Fibroblast of pulmonary artery (primary cell): Measurements from ENCODE around the gene GMFB.

Experiments used
- DNase-seq: peaks from one replicate; pipeline ENCODE4 v3.0.0-alpha.2; 2010; ENCODE audit warnings: low read depth
- H3K4me3 ChIP-seq: replicated peaks from 2 replicates; pipeline ENCODE4 v1.5.1; 2011; ENCODE audit warnings: low read depth, mild to moderate bottlenecking, control low read depth, low read length, moderate library complexity
- TF ChIP-seq, protein P1 (sequence below): IDR thresholded peaks from 2 replicates; pipeline ENCODE4 v1.5.1; 2011; ENCODE audit warnings: mild to moderate bottlenecking, control low read depth, low read length, inconsistent platforms; ENCODE audit errors: missing control alignments

The GMFB gene

DNA sequence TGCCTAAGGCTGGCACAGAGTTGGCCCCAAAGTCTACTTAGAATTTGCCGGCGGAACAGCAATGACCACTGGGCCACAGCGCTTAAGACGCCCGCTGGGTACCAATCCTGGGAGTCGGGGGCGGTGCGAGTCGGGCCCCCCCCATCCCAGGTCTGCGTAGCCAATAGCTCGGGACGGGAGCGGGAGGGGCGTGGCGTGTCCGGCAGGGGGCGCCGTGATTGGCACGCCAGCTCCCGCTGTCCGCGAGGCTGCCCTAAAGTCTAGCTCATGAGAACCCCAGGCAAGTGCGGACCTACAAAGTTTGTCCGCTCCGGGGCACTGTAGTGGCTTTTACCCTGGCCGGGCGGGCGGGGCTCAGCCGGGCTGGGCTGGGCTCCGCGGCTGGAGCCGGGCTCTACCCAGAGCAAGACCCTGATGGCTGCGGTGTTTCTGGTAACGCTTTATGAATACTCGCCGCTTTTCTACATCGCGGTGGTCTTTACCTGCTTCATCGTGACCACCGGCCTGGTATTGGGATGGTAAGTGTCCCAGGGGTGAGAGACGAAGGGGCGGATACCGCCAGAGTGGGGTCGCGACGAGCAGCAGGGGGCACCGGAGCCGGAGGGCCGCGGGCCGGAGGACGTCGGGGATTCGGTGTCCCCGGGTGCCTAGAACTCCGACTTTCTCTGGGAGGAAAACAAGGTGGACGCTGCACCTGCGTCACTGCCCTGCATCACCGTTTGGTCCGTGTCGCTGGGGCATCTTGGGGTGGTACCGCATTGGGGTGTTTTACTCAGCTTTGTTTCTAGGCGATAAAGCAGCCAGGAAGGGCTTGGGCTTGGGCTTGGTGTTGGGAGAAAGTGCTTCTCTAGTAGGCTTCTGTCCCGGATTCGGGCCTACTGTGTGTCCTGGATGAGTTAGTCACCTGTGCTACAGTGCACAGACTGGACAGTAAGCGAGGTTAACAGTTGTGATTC is 21.0 kb upstream of the GMFB start, which contains the start of gene CGRRF1:
CGRRF1 (plus strand) TSS at position 361 of the 956 bp plus-strand sequence; CDS start at position 415, 54 bp downstream.
- peak within 1 kb of the TSS; percentile 95 for H3K4me3 ChIP-seq
- TF ChIP-seq, protein P1, sequence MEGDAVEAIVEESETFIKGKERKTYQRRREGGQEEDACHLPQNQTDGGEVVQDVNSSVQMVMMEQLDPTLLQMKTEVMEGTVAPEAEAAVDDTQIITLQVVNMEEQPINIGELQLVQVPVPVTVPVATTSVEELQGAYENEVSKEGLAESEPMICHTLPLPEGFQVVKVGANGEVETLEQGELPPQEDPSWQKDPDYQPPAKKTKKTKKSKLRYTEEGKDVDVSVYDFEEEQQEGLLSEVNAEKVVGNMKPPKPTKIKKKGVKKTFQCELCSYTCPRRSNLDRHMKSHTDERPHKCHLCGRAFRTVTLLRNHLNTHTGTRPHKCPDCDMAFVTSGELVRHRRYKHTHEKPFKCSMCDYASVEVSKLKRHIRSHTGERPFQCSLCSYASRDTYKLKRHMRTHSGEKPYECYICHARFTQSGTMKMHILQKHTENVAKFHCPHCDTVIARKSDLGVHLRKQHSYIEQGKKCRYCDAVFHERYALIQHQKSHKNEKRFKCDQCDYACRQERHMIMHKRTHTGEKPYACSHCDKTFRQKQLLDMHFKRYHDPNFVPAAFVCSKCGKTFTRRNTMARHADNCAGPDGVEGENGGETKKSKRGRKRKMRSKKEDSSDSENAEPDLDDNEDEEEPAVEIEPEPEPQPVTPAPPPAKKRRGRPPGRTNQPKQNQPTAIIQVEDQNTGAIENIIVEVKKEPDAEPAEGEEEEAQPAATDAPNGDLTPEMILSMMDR: no peak
- peak; percentile 99 for DNase-seq

DNA sequence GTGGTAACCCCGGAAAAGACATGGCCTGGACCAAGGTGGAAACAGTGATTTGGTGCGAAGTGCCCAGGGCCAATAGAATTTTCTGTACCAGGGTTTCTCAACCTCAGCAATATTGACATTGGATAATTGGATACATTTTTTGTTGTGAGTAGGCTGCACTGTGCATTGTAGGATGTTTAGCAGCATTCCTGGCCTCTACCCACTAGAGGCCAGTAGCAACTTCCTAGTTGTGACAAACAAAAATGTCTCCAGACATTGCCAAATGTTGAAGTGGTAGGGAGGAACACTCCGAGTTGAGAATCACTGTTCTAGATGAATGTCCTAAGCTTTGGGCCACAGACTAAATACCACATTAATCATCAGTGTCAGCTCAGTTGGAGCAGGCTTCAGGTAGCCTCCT is 14.7 kb upstream of the GMFB start:
- TF ChIP-seq, protein P1: peak; percentile 63
- DNase-seq: peak; percentile 69
- H3K4me3 ChIP-seq: no peak overlapping the region

DNA sequence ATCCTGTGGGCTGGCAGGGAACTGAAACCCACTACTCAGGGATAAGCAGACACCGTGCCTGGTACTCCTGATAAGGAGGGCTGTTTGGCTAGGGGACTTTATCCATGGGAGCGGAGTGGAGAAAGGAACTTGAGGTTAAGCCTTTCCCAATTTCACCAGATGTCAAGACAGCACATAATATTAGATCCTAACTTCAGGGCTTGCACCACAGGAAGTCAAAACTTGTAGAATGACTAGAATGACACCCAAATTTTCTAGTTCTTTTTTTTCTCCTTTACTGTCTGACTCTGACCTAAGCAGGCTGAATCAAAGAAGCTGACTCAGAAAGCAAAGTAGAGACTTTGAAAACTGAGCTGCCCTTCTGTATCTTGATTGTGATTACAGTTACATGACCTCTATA is 13.8 kb upstream of the GMFB start:
- H3K4me3 ChIP-seq: no peak overlapping the region

DNA sequence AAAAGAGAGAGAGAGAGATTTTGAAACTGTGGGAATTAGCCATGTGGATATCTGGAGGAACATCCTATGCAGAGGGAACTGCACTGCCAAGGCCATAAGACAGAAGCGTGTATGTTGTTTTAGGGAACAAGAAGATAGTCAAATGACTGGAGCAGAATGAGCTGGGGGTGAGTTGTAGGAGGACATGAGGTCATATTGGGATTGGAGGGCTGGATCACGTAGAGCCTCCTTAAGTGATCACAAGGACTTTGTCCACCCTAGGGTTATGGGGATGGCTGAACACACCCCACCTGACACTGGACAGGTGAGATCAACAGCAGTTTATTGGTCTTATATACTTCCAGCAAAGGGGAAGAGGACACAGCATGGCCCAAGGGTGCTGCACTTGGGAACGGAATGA is 12.7 kb upstream of the GMFB start:
- DNase-seq: no peak
- TF ChIP-seq, protein P1: no peak
- H3K4me3 ChIP-seq: no peak overlapping the region

More for the DNA sequence above, 13.8 kb upstream of the GMFB start:
- DNase-seq: no peak
- TF ChIP-seq, protein P1: no peak

DNA sequence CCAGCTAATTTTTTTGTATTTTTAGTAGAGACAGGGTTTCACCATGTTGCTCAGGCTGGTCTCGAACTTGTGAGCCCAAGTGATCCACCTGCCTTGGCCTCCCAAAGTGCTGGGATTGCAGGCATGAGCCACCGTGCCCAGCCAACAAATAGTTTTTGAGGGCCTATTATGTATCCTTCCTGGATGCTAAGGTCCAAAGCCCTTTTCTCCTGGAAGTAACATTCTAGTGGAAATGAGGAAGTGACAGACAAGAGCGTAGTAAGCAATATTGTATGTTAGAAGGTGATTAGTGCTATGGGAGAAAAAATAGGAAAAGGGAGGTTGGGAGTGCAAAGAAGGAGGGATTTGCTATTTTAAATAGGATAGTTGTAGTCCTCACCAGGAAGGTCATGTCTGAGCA is 12.0 kb upstream of the GMFB start:
- DNase-seq: no peak
- TF ChIP-seq, protein P1: no peak
- H3K4me3 ChIP-seq: no peak overlapping the region

DNA sequence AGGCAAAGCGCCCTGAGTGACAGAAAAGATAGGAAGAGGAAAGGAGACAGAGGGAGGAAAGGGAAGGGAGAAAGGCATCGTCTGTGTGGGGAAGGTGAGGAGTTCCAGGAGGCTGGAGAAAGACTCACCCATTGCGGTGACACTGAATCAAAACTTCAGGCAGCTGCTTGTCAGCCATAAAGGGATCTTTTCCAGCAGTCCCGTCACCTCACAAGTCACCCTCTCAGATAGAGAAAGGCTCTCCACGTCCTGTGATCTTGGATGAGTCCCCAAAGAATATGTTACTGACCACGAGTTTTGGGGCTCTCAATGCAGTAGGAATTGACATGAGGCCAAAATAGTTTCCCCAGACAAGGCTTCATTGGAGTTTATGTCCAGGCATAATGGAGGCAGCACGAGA is 9.8 kb upstream of the GMFB start:
- TF ChIP-seq, protein P1: no peak

More for the DNA sequence above, 9.8 kb upstream of the GMFB start:
- no peak for DNase-seq
- H3K4me3 ChIP-seq: no peak overlapping the region
